PC-9 (cell line): ENCODE measurements around the gene DMWD.

Source experiments
- EZH2 ChIP-seq: fragments of 200-600 bp; sonication (generic); IDR thresholded peaks from 2 replicates; pipeline ENCODE4 v1.8.0; 2017; ENCODE audit warnings: antibody characterized with exemption, low read depth
- TF ChIP-seq, protein P1 (sequence below): fragments of 200-600 bp; sonication (generic); conservative IDR thresholded peaks from 2 replicates; pipeline ENCODE4 v1.6.1; 2017; ENCODE audit warnings: mixed run types, antibody characterized with exemption, mild to moderate bottlenecking, moderate library complexity

GRCh38 chr19:45762870-45763631 lies 29.6 kb downstream of the DMWD start:
- TF ChIP-seq, protein P1, sequence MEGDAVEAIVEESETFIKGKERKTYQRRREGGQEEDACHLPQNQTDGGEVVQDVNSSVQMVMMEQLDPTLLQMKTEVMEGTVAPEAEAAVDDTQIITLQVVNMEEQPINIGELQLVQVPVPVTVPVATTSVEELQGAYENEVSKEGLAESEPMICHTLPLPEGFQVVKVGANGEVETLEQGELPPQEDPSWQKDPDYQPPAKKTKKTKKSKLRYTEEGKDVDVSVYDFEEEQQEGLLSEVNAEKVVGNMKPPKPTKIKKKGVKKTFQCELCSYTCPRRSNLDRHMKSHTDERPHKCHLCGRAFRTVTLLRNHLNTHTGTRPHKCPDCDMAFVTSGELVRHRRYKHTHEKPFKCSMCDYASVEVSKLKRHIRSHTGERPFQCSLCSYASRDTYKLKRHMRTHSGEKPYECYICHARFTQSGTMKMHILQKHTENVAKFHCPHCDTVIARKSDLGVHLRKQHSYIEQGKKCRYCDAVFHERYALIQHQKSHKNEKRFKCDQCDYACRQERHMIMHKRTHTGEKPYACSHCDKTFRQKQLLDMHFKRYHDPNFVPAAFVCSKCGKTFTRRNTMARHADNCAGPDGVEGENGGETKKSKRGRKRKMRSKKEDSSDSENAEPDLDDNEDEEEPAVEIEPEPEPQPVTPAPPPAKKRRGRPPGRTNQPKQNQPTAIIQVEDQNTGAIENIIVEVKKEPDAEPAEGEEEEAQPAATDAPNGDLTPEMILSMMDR: no peak
- TF ChIP-seq EZH2: no peak
